Bronchial epithelial cell (primary cell): ENCODE results near the gene MZT2A. TPM values are rescaled to one million over a fixed set of nuclear protein-coding genes. Genes with fewer than 3 reads are reported as not detected.
"Not testable (repeated sequence)": the region's sequence is repeated elsewhere in the genome, so short reads cannot be mapped to it uniquely, and the experiment has no call there.

Source experiments
- DNase-seq: peaks from one replicate; pipeline ENCODE4 v3.0.0-alpha.2; 2010; ENCODE audit warnings: low read depth
- FAIRE-seq: peaks from 2 replicates; lab custom pipeline; 2011; peaks lifted over from hg19 to GRCh38; lab: Jason Lieb, UNC
- H3K27me3 ChIP-seq: 2 replicates; pipeline ENCODE4 v1.5.1; 2011; ENCODE audit warnings: low read length; ENCODE audit not compliant: control insufficient read depth, insufficient read depth
- H3K36me3 ChIP-seq: 2 replicates; pipeline ENCODE4 v1.5.1; 2011; ENCODE audit warnings: low read length; ENCODE audit not compliant: control insufficient read depth, insufficient read depth
- H3K4me3 ChIP-seq: 2 replicates; pipeline ENCODE4 v1.5.1; 2011; ENCODE audit warnings: mild to moderate bottlenecking, low read depth, low read length, control low read depth
- total RNA-seq: library from RNA; depleted of rRNA; stranded (reverse); fragments of >200 nt; gene quantifications from 2 replicates; pipeline ENCODE4 v1.2.1, GENCODE V29; 2014
- TF ChIP-seq, protein P1 (sequence below): IDR thresholded peaks from 2 replicates; pipeline ENCODE4 v1.5.1; 2011; ENCODE audit warnings: mild to moderate bottlenecking, moderate library complexity, low read length, control low read depth, inconsistent platforms; ENCODE audit not compliant: insufficient read depth, severe bottlenecking

MZT2A gene, protein sequence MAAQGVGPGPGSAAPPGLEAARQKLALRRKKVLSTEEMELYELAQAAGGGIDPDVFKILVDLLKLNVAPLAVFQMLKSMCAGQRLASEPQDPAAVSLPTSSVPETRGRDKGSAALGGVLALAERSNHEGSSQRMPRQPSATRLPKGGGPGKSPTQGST
- 171 and 207 TPM in 2 replicates for total RNA-seq

DNA sequence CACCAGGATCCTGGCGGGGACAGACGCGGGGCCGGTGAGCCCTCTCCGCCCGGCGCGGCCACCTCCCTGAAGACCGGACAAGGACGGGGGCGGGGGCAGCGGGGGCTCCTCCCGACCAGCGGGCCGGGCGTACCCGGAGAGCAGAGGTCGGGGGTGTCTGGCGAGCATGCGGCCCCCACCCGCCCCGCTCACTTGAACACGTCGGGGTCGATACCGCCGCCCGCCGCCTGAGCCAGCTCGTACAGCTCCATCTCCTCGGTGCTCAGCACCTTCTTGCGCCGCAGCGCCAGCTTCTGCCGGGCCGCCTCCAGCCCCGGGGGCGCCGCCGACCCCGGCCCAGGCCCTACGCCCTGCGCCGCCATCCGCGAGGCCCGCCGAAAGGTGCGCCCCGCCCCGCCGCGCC is at the start of gene MZT2A:
TSS of gene MZT2A (minus strand) at position 383 of the 403 bp plus-strand sequence. CDS start at position 362, 21 bp downstream.
- H3K4me3 ChIP-seq, result peak within 1 kb of the TSS; percentile 93
- not testable (repeated sequence) for H3K27me3 ChIP-seq, FAIRE-seq, DNase-seq, H3K36me3 ChIP-seq

- peak; percentile 15 for DNase-seq
- FAIRE-seq, result not testable (repeated sequence)
These were observed 46.7 kb upstream of the MZT2A start for GRCh38 chr2:131538856-131539255.

DNA sequence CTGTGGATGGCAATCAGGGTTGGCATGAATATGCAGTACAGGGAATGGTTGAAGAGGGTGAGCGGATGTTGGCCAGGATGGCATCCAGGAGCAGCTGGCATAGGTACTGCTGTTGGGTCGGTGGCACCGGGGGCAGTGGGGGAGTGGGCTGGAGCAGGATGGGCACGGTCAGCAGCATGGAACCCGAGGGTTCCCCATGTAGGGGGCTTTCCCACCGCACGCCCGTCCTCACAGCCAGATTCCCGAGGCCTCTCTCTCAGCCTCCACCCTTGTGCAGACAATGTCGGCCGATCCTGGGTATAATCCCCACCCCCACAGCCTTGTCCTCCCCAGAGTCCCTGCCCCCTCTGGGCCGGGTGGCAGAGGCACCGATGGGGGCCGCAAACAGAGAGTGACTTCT is 44.6 kb upstream of the MZT2A start:
- H3K27me3 ChIP-seq, H3K4me3 ChIP-seq, FAIRE-seq, DNase-seq, H3K36me3 ChIP-seq: not testable (repeated sequence)

More at GRCh38 chr2:131538856-131539255, 46.7 kb upstream of the MZT2A start:
- not testable (repeated sequence) for H3K4me3 ChIP-seq, H3K36me3 ChIP-seq, H3K27me3 ChIP-seq

DNA sequence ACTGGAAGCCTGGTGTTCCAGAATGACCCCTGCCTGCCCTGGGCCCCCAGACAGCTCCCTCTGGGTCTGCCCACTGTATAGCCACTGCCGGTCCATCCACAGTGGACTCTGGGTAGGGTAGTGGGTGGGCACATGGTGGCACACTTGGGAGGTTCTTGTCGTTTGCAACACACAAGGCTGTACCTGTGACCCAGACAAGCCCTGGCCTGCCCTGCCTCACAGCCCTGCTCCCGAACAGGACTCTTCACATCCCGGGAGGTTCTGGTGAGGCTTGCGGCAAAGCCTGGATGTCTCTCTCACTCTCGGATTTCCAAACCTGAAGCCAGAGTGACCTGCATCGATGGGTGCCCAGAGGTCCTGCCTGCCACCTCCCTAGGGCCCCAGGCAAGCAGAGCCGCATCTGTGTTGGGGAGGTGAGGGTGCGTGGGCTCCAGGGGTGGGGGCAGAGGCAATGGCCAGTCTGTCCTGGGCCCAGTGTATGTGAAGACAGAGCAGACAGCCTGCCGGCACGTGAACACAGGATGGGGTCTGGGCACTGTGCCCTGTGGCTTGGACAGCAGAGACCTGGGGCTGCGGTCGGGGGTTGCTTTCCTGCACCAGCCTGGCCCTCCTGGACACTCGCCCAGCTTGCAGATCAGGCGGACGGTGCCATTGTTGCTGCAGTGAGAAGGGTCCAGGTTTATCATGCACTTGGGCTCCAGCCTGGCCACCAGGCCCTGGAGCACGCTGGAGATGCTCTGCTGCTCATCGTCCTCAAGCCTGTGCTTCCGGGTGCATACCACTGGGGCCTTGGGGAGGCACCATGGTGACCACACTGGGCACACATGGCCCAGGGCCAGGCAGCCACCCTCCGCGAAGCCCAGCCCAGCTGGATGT is 44.0 kb upstream of the MZT2A start:
- not testable (repeated sequence) for FAIRE-seq, H3K36me3 ChIP-seq, H3K4me3 ChIP-seq, H3K27me3 ChIP-seq
- peak; percentile 43 for DNase-seq

DNA sequence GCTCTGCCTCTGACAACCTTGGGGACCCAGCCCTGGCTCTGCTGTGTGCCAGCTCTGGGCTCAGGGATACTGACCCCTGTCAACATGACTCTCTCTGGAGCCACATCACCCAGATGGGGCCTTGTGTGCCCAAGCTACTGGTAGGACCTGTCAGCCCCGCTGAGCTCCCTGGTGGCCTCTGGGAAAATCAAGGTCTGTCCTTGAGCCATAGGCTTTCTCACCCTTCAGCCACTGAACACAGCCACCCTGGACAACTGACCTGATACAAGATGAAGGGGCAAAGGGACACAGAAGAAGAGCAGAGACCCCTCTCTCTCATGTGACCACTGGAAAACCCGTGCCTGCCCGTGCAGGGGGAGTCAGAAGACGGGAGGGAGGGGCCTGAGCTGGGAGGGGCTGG is 43.3 kb upstream of the MZT2A start:
- TF ChIP-seq, protein P1, sequence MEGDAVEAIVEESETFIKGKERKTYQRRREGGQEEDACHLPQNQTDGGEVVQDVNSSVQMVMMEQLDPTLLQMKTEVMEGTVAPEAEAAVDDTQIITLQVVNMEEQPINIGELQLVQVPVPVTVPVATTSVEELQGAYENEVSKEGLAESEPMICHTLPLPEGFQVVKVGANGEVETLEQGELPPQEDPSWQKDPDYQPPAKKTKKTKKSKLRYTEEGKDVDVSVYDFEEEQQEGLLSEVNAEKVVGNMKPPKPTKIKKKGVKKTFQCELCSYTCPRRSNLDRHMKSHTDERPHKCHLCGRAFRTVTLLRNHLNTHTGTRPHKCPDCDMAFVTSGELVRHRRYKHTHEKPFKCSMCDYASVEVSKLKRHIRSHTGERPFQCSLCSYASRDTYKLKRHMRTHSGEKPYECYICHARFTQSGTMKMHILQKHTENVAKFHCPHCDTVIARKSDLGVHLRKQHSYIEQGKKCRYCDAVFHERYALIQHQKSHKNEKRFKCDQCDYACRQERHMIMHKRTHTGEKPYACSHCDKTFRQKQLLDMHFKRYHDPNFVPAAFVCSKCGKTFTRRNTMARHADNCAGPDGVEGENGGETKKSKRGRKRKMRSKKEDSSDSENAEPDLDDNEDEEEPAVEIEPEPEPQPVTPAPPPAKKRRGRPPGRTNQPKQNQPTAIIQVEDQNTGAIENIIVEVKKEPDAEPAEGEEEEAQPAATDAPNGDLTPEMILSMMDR, result no peak
- Histone ChIP-seq H3K27me3 (no peaks in the 10 kb centered on the region), H3K4me3 (no peak overlapping the region), H3K36me3 (no peaks in the 10 kb centered on the region)
- FAIRE-seq, result no peak
- no peak for DNase-seq

- not testable (repeated sequence) for H3K27me3 ChIP-seq, FAIRE-seq, DNase-seq, H3K4me3 ChIP-seq, H3K36me3 ChIP-seq
These were observed 42.8 kb upstream of the MZT2A start for GRCh38 chr2:131534965-131535364.

DNA sequence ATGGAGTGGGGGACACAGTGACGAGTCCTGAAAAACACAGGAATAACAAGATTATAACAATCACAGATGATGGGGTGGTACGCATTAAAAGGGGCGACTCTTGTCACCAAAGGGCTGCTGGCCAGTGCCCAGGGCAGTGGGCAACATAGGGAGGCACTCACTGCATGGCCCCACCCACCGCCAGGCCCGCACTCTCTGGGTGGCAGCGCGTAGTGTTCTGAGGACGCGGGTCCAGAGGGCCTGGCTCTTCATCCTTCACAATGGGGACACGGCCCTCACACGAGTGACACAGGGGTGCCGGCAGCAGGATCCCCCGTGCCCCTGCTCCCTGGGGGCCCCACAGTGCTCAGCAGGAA is 42.1 kb upstream of the MZT2A start:
- not testable (repeated sequence) for H3K36me3 ChIP-seq, H3K4me3 ChIP-seq, H3K27me3 ChIP-seq, DNase-seq, FAIRE-seq

DNA sequence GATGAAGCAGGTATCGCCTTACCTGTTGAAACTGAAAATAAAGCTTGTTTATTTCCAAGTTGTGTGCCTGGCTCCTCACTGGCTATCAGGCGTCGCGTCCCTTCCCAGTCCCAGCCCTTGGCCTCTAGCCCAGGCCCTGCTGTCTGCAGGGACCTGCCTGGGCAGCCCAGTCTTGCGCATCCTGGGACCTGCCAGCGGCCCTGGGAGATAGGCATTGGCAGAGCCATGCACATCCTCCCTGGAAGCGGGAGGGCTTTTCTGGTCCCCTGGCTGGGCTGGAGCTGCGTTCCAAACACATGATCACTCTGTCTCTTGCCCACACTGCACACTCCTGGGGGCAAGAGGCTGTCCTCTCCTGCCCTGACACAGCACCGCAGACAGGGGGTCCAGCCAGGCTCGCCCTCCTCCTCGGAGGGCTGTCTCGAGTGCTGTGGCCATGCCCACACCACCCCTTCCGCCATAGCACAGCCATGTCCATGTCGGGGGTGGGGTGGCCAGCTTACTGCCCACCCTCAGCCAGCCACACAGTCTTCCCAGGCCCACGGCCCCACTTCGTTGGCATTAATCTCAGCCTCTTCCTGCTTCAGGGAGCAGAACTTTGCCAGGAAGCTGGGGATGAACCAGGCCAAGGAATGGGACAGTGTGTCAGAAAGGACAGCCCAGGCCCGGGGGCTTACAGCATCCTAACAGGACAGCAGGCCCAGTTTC is 41.6 kb upstream of the MZT2A start:
- not testable (repeated sequence) for FAIRE-seq, H3K36me3 ChIP-seq, H3K4me3 ChIP-seq, H3K27me3 ChIP-seq
- peak; percentile 8 for DNase-seq

DNA sequence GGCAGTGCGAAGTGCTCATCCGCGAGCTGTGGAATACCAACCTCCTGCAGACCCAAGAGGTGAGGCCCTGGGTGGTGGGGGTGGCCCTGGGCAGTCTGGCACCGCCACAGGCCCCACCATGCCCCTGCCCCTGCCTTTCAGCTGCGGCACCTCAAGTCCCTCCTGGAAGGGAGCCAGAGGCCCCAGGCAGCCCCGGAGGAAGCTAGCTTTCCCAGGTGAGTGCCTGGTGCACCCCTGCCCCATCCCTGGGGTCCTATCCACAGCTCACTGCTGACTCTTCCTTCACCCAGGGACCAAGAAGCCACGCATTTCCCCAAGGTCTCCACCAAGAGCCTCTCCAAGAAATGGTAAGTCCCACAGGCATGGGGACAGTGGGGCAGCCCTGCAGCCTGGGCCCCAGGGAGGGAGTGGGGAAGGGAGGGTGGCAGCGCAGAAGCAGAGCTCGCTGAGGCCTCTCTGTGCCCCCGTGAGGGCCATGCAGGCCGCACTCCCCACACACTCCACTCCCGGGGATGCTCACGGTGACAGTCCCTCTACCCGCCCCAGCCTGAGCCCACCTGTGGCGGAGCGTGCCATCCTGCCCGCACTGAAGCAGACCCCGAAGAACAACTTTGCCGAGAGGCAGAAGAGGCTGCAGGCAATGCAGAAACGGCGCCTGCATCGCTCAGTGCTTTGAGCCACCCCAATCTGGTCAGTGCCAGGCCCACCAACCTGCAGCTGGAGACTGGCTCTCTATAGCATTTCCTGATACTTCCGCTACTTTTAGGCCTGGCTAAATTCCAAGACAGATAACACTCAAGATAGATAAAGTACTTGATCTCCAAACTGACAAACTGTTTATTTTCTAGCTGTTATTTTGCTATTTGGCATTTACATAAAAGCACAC is 40.8 kb upstream of the MZT2A start:
- DNase-seq, H3K4me3 ChIP-seq, H3K27me3 ChIP-seq, H3K36me3 ChIP-seq: not testable (repeated sequence)
- peak; percentile 100 for FAIRE-seq

- not testable (repeated sequence) for H3K36me3 ChIP-seq, H3K4me3 ChIP-seq, H3K27me3 ChIP-seq, FAIRE-seq, DNase-seq
These were observed 39.5 kb upstream of the MZT2A start for GRCh38 chr2:131531547-131532185.
